D721Med (cell line): Measurements from ENCODE around the gene GCKR.
"Not testable (repeated sequence)": the region's sequence is repeated elsewhere in the genome, so short reads cannot be mapped to it uniquely, and the experiment has no call there.

Experiments
- DNase-seq: peaks from one replicate; pipeline ENCODE4 v3.0.0; 2011; ENCODE audit warnings: low spot score; ENCODE audit not compliant: insufficient read length
- FAIRE-seq: peaks from 2 replicates; lab custom pipeline; 2011; peaks lifted over from hg19 to GRCh38; lab: Jason Lieb, UNC
- TF ChIP-seq, protein P1 (sequence below): IDR thresholded peaks from 2 replicates; pipeline ENCODE4 v1.5.1; 2012; ENCODE audit warnings: mild to moderate bottlenecking, control low read depth; ENCODE audit not compliant: insufficient read depth; ENCODE audit errors: missing control alignments

The GCKR gene

GRCh38 chr2:27551514-27551913 lies 54.9 kb downstream of the GCKR start:
- TF ChIP-seq, protein P1, sequence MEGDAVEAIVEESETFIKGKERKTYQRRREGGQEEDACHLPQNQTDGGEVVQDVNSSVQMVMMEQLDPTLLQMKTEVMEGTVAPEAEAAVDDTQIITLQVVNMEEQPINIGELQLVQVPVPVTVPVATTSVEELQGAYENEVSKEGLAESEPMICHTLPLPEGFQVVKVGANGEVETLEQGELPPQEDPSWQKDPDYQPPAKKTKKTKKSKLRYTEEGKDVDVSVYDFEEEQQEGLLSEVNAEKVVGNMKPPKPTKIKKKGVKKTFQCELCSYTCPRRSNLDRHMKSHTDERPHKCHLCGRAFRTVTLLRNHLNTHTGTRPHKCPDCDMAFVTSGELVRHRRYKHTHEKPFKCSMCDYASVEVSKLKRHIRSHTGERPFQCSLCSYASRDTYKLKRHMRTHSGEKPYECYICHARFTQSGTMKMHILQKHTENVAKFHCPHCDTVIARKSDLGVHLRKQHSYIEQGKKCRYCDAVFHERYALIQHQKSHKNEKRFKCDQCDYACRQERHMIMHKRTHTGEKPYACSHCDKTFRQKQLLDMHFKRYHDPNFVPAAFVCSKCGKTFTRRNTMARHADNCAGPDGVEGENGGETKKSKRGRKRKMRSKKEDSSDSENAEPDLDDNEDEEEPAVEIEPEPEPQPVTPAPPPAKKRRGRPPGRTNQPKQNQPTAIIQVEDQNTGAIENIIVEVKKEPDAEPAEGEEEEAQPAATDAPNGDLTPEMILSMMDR = no peak
- no peak for DNase-seq
- no peak for FAIRE-seq

- TF ChIP-seq, protein P1 = no peak
- no peak for FAIRE-seq
- no peak for DNase-seq
Measured at GRCh38 chr2:27552941-27553340, 56.3 kb downstream of the GCKR start.

- FAIRE-seq, DNase-seq: not testable (repeated sequence)
Measured at GRCh38 chr2:27554451-27554850, 57.8 kb downstream of the GCKR start.

- FAIRE-seq (no peak), DNase-seq (no peak)
- TF ChIP-seq, protein P1 = no peak
Measured at GRCh38 chr2:27559228-27559627, 62.6 kb downstream of the GCKR start.

DNA sequence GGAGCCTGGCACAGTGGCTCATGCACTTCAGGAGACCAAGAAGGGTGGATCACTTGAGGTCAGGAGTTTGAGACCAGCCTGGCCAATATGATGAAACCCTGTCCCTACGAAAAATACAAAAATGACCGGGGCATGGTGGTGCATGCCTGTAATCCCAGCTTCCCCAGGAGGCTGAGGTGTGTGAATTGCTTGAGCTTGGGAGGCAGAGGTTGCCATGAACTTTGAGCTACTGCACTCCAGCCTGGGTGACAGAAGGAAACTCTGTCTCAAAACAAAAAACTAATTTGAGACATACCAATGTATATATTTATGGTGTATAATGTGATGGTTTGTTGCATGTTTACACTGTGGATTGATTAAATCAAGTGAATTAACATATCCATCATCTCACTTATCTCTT lies 64.4 kb downstream of the GCKR start:
- DNase-seq (no peak), FAIRE-seq (no peak)
- TF ChIP-seq, protein P1 = no peak

GRCh38 chr2:27566628-27567027 lies 70.0 kb downstream of the GCKR start:
- DNase-seq (no peak), FAIRE-seq (no peak)
- TF ChIP-seq, protein P1 = no peak

GRCh38 chr2:27569398-27569797 lies 72.8 kb downstream of the GCKR start:
- TF ChIP-seq, protein P1 = no peak
- DNase-seq (no peak), FAIRE-seq (no peak)

- DNase-seq (no peak), FAIRE-seq (no peak)
- TF ChIP-seq, protein P1 = no peak
Measured at GRCh38 chr2:27571197-27571596, 74.6 kb downstream of the GCKR start.
